Esophagus squamous epithelium (tissue), 4 donors: ENCODE results near the gene SCARB1.

ENCODE experiments used
- CTCF ChIP-seq, 6 experiments: fragments of 450-650 bp in 4 of 6; fragments of 200-600 bp in 2 of 6; sonication (generic) in 2 of 6; IDR thresholded peaks; one replicate each; pipeline ENCODE4 v1.5.1; 2016 to 2019; ENCODE audit warnings: antibody characterized with exemption in 6 of 6, mild to moderate bottlenecking in 4 of 6, moderate library complexity in 4 of 6
- POLR2A ChIP-seq, 4 donors: fragments of 450-650 bp; IDR thresholded peaks; one replicate each; pipeline ENCODE4 v1.6.1; 2017; ENCODE audit warnings: antibody characterized with exemption in 4 of 4, mild to moderate bottlenecking in 4 of 4, moderate library complexity in 3 of 4

GRCh38 chr12:124822218-124822617 lies 41.4 kb downstream of the SCARB1 start:
- TF ChIP-seq CTCF (IDR thresholded peaks at IDR 0.05) (no peak), POLR2A (IDR thresholded peaks at IDR 0.05) (no peak)
